Ishikawa (cell line): Measurements from ENCODE around the gene HECTD3.

Experiments used
- CEBPB ChIP-seq: IDR thresholded peaks from 2 replicates; pipeline ENCODE4 v1.6.1; 2012
- CREB1 ChIP-seq: IDR thresholded peaks from 2 replicates; pipeline ENCODE4 v1.6.1; 2012; ENCODE audit warnings: low read depth
- EGR1 ChIP-seq: IDR thresholded peaks from 2 replicates; pipeline ENCODE4 v1.6.1; 2012
- EP300 ChIP-seq: IDR thresholded peaks from 2 replicates; pipeline ENCODE4 v1.6.1; 2012; ENCODE audit warnings: borderline replicate concordance
- FOXM1 ChIP-seq: IDR thresholded peaks from 2 replicates; pipeline ENCODE4 v1.6.1; 2012; ENCODE audit warnings: low read depth, borderline replicate concordance
- NFIC ChIP-seq: IDR thresholded peaks from 2 replicates; pipeline ENCODE4 v1.6.1; 2012
- RAD21 ChIP-seq: IDR thresholded peaks from 2 replicates; pipeline ENCODE4 v1.6.1; 2012; ENCODE audit warnings: low read depth
- TAF1 ChIP-seq: IDR thresholded peaks from 2 replicates; pipeline ENCODE4 v1.6.1; 2012; ENCODE audit warnings: low read depth, mild to moderate bottlenecking
- TCF12 ChIP-seq: IDR thresholded peaks from 2 replicates; pipeline ENCODE4 v1.6.1; 2012; ENCODE audit warnings: low read depth
- TEAD4 ChIP-seq: IDR thresholded peaks from 2 replicates; pipeline ENCODE4 v1.6.1; 2012
- YY1 ChIP-seq: IDR thresholded peaks from 2 replicates; pipeline ENCODE4 v1.6.1; 2012; ENCODE audit warnings: low read depth
- ZBTB7A ChIP-seq: IDR thresholded peaks from 2 replicates; pipeline ENCODE4 v1.6.1; 2012; ENCODE audit warnings: low read depth
- TF ChIP-seq, protein P1 (sequence below): IDR thresholded peaks from 2 replicates; pipeline ENCODE4 v1.6.1; 2012; ENCODE audit warnings: low read depth, mild to moderate bottlenecking
- TF ChIP-seq, protein P2 (sequence below): IDR thresholded peaks from 2 replicates; pipeline ENCODE4 v1.6.1; 2012
- TF ChIP-seq, protein P3 (sequence below): IDR thresholded peaks from 2 replicates; pipeline ENCODE4 v1.6.1; 2012

Gene HECTD3

DNA sequence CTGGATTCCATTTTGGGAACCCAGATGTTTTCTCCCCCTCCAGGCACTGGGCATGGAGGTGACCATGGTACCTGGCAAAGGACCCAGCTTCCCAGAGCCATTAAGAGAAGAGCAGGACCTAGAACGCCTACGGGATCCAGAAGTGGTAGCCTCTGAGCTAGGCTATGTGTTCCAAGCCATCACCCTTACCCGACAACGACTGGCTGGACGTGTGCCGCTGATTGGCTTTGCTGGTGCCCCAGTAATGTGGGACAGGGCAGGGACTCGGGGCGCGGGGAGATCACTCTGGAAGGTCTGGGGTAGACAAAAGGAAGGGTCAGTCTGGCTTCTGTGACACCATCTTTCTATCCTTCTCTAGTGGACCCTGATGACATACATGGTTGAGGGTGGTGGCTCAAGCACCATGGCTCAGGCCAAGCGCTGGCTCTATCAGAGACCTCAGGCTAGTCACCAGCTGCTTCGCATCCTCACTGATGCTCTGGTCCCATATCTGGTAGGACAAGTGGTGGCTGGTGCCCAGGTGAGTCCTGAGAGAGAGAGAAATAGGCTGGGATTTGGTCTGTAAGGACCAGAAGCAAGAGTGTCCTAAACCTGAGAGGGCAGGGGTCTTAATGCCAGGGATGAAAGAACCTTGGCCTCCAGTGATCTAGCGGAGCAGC lies 2.6 kb upstream of the HECTD3 start:
- TF ChIP-seq, protein P1, sequence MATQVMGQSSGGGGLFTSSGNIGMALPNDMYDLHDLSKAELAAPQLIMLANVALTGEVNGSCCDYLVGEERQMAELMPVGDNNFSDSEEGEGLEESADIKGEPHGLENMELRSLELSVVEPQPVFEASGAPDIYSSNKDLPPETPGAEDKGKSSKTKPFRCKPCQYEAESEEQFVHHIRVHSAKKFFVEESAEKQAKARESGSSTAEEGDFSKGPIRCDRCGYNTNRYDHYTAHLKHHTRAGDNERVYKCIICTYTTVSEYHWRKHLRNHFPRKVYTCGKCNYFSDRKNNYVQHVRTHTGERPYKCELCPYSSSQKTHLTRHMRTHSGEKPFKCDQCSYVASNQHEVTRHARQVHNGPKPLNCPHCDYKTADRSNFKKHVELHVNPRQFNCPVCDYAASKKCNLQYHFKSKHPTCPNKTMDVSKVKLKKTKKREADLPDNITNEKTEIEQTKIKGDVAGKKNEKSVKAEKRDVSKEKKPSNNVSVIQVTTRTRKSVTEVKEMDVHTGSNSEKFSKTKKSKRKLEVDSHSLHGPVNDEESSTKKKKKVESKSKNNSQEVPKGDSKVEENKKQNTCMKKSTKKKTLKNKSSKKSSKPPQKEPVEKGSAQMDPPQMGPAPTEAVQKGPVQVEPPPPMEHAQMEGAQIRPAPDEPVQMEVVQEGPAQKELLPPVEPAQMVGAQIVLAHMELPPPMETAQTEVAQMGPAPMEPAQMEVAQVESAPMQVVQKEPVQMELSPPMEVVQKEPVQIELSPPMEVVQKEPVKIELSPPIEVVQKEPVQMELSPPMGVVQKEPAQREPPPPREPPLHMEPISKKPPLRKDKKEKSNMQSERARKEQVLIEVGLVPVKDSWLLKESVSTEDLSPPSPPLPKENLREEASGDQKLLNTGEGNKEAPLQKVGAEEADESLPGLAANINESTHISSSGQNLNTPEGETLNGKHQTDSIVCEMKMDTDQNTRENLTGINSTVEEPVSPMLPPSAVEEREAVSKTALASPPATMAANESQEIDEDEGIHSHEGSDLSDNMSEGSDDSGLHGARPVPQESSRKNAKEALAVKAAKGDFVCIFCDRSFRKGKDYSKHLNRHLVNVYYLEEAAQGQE, result no peak
- TF ChIP-seq RAD21 (no peak), NFIC (no peak), FOXM1 (no peak), TEAD4 (no peak), TCF12 (no peak), YY1 (no peak), TAF1 (no peak), ZBTB7A (no peak), EGR1 (no peak), CEBPB (no peak), CREB1 (no peak), EP300 (no peak)
- TF ChIP-seq, protein P2, sequence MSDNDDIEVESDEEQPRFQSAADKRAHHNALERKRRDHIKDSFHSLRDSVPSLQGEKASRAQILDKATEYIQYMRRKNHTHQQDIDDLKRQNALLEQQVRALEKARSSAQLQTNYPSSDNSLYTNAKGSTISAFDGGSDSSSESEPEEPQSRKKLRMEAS, result no peak
- TF ChIP-seq, protein P3, sequence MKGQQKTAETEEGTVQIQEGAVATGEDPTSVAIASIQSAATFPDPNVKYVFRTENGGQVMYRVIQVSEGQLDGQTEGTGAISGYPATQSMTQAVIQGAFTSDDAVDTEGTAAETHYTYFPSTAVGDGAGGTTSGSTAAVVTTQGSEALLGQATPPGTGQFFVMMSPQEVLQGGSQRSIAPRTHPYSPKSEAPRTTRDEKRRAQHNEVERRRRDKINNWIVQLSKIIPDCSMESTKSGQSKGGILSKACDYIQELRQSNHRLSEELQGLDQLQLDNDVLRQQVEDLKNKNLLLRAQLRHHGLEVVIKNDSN, result no peak

DNA sequence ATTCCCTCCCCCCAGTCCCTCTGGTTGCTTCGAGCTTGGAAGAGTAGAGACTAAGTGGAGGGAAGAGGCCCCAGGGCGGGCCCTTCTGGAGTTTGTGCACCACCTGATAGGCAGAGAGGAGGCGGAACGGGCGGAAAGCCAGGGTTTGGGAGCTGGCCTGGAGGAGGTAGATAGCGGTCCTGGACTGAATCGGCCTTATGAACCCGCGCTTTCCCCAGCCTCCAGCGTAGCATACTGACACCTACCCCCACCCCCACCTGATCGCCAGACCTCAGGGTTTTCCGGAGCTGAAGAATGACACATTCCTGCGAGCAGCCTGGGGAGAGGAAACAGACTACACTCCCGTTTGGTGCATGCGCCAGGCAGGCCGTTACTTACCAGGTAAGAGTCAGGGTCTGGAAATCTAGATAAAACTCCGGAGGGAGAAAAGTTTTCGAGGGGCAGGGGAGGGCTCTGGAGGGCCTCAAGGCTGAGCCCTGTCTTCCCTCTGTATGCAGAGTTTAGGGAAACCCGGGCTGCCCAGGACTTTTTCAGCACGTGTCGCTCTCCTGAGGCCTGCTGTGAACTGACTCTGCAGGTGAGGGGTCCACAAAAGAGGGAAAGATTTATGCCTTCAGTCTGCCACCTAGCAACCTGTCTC lies 1.6 kb upstream of the HECTD3 start:
- TF ChIP-seq NFIC, result 0 out of 2 replicates have a peak, but pooled peaks have one; percentile 9
- TF ChIP-seq, protein P3, result peak; percentile 8; the same call in 1 of the 2 replicates
- TF ChIP-seq FOXM1, result no peak
- no peak for TF ChIP-seq EP300
- TF ChIP-seq TEAD4, result no peak

DNA sequence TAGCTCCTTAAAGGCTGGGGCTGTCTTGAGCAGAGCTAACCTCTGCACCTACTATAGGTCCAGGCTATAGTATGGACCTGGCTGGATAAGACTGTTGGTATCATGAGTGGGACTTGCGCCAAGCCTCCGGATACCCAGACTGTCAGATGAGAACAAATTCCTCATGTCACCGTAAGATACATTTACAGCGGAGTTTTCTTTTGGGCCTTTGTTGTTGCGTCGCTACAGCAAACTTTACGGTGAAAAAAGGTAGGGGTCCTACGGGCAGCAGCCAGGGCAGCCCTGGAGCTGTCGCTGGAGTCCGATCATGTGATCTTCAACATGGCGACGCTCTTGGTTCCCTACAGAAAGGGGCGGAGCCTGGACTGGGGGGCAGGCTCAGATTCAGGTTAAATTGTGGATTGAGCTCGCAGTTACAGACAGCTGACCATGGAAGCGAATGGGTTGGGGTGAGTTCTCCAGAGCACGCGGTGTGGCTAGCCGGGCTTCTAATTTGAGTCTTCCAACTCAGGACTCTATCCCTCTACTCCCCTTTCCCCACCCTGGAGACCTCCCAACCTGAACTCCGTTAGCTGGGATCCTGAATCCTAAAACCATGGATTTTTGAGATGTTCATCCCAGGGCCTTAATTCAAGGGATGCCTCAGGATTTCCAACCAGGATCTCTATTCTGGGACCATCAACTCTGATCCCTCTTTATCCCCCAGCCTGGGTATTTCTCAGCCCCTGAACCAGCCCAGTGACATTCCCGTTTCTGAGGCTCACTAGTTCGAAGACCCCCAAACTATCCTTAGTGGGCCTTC lies 914 bp upstream of the HECTD3 start, which contains the start of gene UROD:
UROD (plus strand) TSS at position 418 of the 802 bp plus-strand sequence; CDS start at position 430, 12 bp downstream.
- TF ChIP-seq TEAD4 (0 out of 2 replicates have a peak, but pooled peaks have one; percentile 17), YY1 (peak; percentile 98), ZBTB7A (no peak), RAD21 (no peak), TCF12 (peak; percentile 71), CEBPB (no peak), EGR1 (no peak), TAF1 (peak; percentile 71), EP300 (peak; percentile 45; the same call in 1 of the 2 replicates), FOXM1 (no peak; the same call in 1 of the 2 replicates), NFIC (no peak), CREB1 (no peak)
- TF ChIP-seq, protein P3, result peak; percentile 99
- TF ChIP-seq, protein P1, result no peak
- TF ChIP-seq, protein P2, result peak; percentile 51; the same call in 1 of the 2 replicates

DNA sequence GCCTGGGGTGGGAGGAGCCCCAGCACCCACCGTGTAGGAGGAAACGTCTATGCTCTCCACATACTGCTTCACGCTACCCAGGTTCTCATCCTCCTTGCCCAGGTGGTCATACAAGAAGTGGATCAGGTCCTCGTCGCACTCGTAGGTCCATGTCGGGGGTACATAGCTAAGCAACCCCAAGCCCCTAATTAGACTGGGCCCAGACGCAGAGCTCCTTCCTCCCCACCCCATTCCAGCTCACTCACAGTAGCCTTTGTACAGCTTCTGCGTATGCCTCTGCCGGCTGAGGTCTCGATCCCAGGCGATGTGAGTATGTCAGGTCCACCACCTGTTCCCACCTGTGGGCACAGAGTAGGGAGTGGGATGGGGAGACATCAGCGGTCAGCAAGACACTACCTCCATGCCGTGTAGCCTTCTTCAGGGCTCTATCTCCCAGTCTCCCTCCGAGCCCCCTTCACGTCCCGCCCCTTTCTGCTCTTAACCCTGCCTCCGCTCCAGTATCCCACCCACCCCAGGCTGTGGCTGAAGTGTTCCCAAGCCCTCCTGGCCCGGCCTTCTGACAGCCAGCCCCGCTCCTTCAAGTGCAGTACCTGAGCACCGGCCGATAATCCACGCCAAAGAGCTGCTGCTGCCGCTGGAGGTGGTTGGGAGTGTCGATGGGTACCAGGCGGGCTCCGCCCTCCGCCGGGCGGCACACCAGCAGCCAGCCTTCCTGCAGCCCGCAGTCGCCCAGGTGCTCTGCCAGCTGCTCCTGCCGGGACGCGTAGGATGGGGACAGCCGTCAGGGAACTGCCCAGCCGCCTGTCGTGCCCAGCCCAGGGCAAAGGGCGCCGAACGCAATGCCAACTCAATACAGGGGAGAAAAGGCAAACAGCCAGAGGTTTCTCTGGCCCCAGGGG lies 919 bp downstream of the HECTD3 start:
- TF ChIP-seq, protein P1, result no peak
- TF ChIP-seq, protein P2, result no peak
- TF ChIP-seq CEBPB, result no peak
- no peak for TF ChIP-seq YY1
